Esophagus (tissue), 2 donors: ENCODE data around the gene MCCD1. TPM values are rescaled to one million over a fixed set of nuclear protein-coding genes. Genes with fewer than 3 reads are reported as not detected.

Experiments used
- H3K27ac ChIP-seq, 2 donors: one replicate each; pipeline ENCODE4 v1.5.1; 2013; ENCODE audit warnings: low read depth in 2 of 2, mild to moderate bottlenecking in 2 of 2, inconsistent platforms in 1 of 2, low read length in 1 of 2, moderate library complexity in 1 of 2
- H3K27me3 ChIP-seq, 2 donors: one replicate each; pipeline ENCODE4 v1.6.1; 2013; ENCODE audit warnings: low read length in 2 of 2, control low read depth in 1 of 2, mild to moderate bottlenecking in 1 of 2; ENCODE audit not compliant: insufficient read depth in 2 of 2, control insufficient read depth in 1 of 2
- H3K36me3 ChIP-seq, 2 donors: one replicate each; pipeline ENCODE4 v1.6.1; 2013; ENCODE audit warnings: low read length in 1 of 2; ENCODE audit not compliant: control insufficient read depth in 2 of 2, insufficient read depth in 2 of 2
- H3K4me1 ChIP-seq, 2 donors: one replicate each; pipeline ENCODE4 v1.6.1; 2013; ENCODE audit warnings: low read length in 1 of 2; ENCODE audit not compliant: control insufficient read depth in 2 of 2, insufficient read depth in 2 of 2
- H3K4me3 ChIP-seq, 2 donors: one replicate each; pipeline ENCODE4 v1.5.1; 2013; ENCODE audit warnings: low read length in 2 of 2, mild to moderate bottlenecking in 2 of 2, low read depth in 1 of 2, moderate library complexity in 1 of 2
- H3K9me3 ChIP-seq, 2 donors: one replicate each; pipeline ENCODE4 v1.6.1; 2013; ENCODE audit warnings: mild to moderate bottlenecking in 2 of 2, low read depth in 1 of 2, low read length in 1 of 2, moderate library complexity in 1 of 2; ENCODE audit not compliant: control insufficient read depth in 2 of 2, insufficient read depth in 1 of 2
- WGBS, 2 donors: extraction: QIAGEN DNeasy Blood & Tissue Kit; methylation state at CpG; one replicate each; pipeline ENCODE4 v1.1.7; 2013; 5-methylcytosine and 5-hydroxymethylcytosine counted together
- polyA plus RNA-seq, 2 donors: library from polyadenylated mRNA; stranded (reverse); fragments of 200-250 nt; gene quantifications; one replicate each; pipeline ENCODE4 v1.2.3, GENCODE V29; 2013
- donor health status: healthy with polysubstance abuse.
- donor health status: Bipolar disorder and iron deficiency.

Gene MCCD1
- polyA plus RNA-seq, 2 donors, result not detected

DNA sequence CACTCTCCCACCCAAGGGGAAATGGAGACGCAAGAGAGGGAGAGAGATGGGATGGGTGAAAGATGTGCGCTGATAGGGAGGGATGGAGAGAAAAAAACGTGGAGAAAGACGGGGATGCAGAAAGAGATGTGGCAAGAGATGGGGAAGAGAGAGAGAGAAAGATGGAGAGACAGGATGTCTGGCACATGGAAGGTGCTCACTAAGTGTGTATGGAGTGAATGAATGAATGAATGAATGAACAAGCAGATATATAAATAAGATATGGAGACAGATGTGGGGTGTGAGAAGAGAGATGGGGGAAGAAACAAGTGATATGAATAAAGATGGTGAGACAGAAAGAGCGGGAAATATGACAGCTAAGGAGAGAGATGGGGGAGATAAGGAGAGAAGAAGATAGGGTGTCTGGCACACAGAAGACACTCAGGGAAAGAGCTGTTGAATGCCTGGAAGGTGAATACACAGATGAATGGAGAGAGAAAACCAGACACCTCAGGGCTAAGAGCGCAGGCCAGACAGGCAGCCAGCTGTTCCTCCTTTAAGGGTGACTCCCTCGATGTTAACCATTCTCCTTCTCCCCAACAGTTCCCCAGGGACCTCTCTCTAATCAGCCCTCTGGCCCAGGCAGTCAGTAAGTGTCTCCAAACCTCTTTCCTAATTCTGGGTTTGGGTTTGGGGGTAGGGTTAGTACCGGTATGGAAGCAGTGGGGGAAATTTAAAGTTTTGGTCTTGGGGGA, 47.4 kb downstream of the MCCD1 start:
- Histone ChIP-seq H3K4me3 (peak overlapping the region; percentile 21 to 35), H3K36me3 (no peaks in the 10 kb centered on the region), H3K4me1 (peaks cover 0 to 2% of the 10 kb centered on the region in 2 donors), H3K9me3 (no peaks in the 10 kb centered on the region), H3K27ac (peak overlapping the region; percentile 13 to 52), H3K27me3 (no peaks in the 10 kb centered on the region)
- 70 to 75% methylated on average over 8 of the region's 8 CpGs for WGBS, 2 donors

DNA sequence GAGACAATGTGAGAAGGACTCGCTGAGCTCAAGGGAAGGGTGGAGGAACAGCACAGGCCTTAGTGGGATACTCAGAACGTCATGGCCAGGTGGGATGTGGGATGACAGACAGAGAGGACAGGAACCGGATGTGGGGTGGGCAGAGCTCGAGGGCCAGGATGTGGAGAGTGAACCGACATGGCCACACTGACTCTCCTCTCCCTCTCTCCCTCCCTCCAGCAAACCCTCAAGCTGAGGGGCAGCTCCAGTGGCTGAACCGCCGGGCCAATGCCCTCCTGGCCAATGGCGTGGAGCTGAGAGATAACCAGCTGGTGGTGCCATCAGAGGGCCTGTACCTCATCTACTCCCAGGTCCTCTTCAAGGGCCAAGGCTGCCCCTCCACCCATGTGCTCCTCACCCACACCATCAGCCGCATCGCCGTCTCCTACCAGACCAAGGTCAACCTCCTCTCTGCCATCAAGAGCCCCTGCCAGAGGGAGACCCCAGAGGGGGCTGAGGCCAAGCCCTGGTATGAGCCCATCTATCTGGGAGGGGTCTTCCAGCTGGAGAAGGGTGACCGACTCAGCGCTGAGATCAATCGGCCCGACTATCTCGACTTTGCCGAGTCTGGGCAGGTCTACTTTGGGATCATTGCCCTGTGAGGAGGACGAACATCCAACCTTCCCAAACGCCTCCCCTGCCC, 48.3 kb downstream of the MCCD1 start:
- WGBS, 2 donors, result 73 to 79% methylated on average over 19 of the region's 19 CpGs
- Histone ChIP-seq H3K27me3 (no peaks in the 10 kb centered on the region), H3K4me3 (peak overlapping the region in 1 of 2 donors; percentile 10), H3K4me1 (peaks cover 0 to 6% of the 10 kb centered on the region in 2 donors), H3K27ac (peak overlapping the region in 1 of 2 donors; percentile 19), H3K9me3 (no peaks in the 10 kb centered on the region), H3K36me3 (no peaks in the 10 kb centered on the region)

- Histone ChIP-seq H3K36me3 (no peaks in the 10 kb centered on the region), H3K27me3 (no peaks in the 10 kb centered on the region), H3K4me1 (peaks cover 0 to 6% of the 10 kb centered on the region in 2 donors), H3K4me3 (no peak overlapping the region), H3K9me3 (no peaks in the 10 kb centered on the region), H3K27ac (no peak overlapping the region)
- 83 to 85% methylated on average over 3 of the region's 3 CpGs for whole genome bisulfite sequencing, 2 donors
Measured at GRCh38 chr6:31577579-31577966, 48.8 kb downstream of the MCCD1 start.

- Histone ChIP-seq H3K27ac (no peak overlapping the region), H3K4me1 (peaks cover 0 to 6% of the 10 kb centered on the region in 2 donors), H3K4me3 (no peak overlapping the region), H3K36me3 (no peaks in the 10 kb centered on the region), H3K9me3 (no peaks in the 10 kb centered on the region), H3K27me3 (no peaks in the 10 kb centered on the region)
- 66 to 71% methylated on average over 12 of the region's 12 CpGs for WGBS, 2 donors
Measured at GRCh38 chr6:31578184-31579118, 49.7 kb downstream of the MCCD1 start.

- Histone ChIP-seq H3K27ac (no peak overlapping the region), H3K36me3 (no peaks in the 10 kb centered on the region), H3K4me3 (no peak overlapping the region), H3K27me3 (no peaks in the 10 kb centered on the region), H3K4me1 (peaks cover 0 to 6% of the 10 kb centered on the region in 2 donors), H3K9me3 (no peaks in the 10 kb centered on the region)
- WGBS, 2 donors, result 83 to 85% methylated on average over 3 of the region's 3 CpGs
Measured at GRCh38 chr6:31579119-31579505, 50.4 kb downstream of the MCCD1 start.

Other genes with a start within 250 kb of the MCCD1 start
- gene HLA-B, start 171.8 kb upstream of the MCCD1 start, polyA plus RNA-seq, result 100 to 1,000 TPM; 168 to 351 TPM
- gene MICA, start 125.4 kb upstream of the MCCD1 start, polyA plus RNA-seq, result 1 to 10 TPM; 8.8 to 9.9 TPM
- under 1 TPM; 0.29 to 0.77 TPM for gene MICB, start 30.8 kb upstream of the MCCD1 start, polyA plus RNA-seq
- 100 to 1,000 TPM; 181 to 321 TPM for gene DDX39B, start 13.0 kb downstream of the MCCD1 start, polyA plus RNA-seq
- under 1 TPM; 0.32 to 0.49 TPM for gene ATP6V1G2, start 17.6 kb downstream of the MCCD1 start, polyA plus RNA-seq
- 10 to 100 TPM; 16.1 to 20.2 TPM for gene NFKBIL1, start 18.6 kb downstream of the MCCD1 start, polyA plus RNA-seq
- gene LTA, start 43.3 kb downstream of the MCCD1 start, polyA plus RNA-seq, result under 1 TPM; 0.10 to 0.14 TPM
- gene TNF, start 46.6 kb downstream of the MCCD1 start, polyA plus RNA-seq, result 1 to 10 TPM in 1 of 2 donors, under 1 TPM in 1; 0.71 to 2.4 TPM
- 1 to 10 TPM; 1.8 to 3.0 TPM for gene LTB, start 53.5 kb downstream of the MCCD1 start, polyA plus RNA-seq
- 1 to 10 TPM; 2.8 to 6.9 TPM for gene LST1, start 57.3 kb downstream of the MCCD1 start, polyA plus RNA-seq
- under 1 TPM in 1 of 2 donors, not detected in 1; 0.07 TPM for gene NCR3, start 64.0 kb downstream of the MCCD1 start, polyA plus RNA-seq
- 10 to 100 TPM in 1 of 2 donors, 1 to 10 TPM in 1; 8.0 to 12.6 TPM for gene AIF1, start 86.3 kb downstream of the MCCD1 start, polyA plus RNA-seq
- gene PRRC2A, start 91.8 kb downstream of the MCCD1 start, polyA plus RNA-seq, result 100 to 1,000 TPM in 1 of 2 donors, 10 to 100 TPM in 1; 76.6 to 110 TPM
- gene BAG6, start 123.7 kb downstream of the MCCD1 start, polyA plus RNA-seq, result 100 to 1,000 TPM; 158 to 259 TPM
- gene APOM, start 126.9 kb downstream of the MCCD1 start, polyA plus RNA-seq, result 1 to 10 TPM; 4.3 to 6.0 TPM
- 10 to 100 TPM; 20.6 to 21.1 TPM for gene C6orf47, start 131.8 kb downstream of the MCCD1 start, polyA plus RNA-seq
- 10 to 100 TPM; 10.2 to 10.4 TPM for gene GPANK1, start 136.0 kb downstream of the MCCD1 start, polyA plus RNA-seq
- gene CSNK2B, start 137.1 kb downstream of the MCCD1 start, polyA plus RNA-seq, result 100 to 1,000 TPM; 140 to 187 TPM
- 1 to 10 TPM; 5.3 to 7.4 TPM for gene LY6G5B, start 141.0 kb downstream of the MCCD1 start, polyA plus RNA-seq
- gene LY6G5C, start 152.1 kb downstream of the MCCD1 start, polyA plus RNA-seq, result 1 to 10 TPM in 1 of 2 donors, under 1 TPM in 1; 0.76 to 1.1 TPM
- 10 to 100 TPM; 30.0 to 40.1 TPM for gene ABHD16A, start 174.4 kb downstream of the MCCD1 start, polyA plus RNA-seq
- not detected for gene LY6G6F, start 177.9 kb downstream of the MCCD1 start, polyA plus RNA-seq
- 1 to 10 TPM in 1 of 2 donors, under 1 TPM in 1; 0.67 to 1.3 TPM for gene LY6G6D, start 186.4 kb downstream of the MCCD1 start, polyA plus RNA-seq
- gene LY6G6C, start 192.8 kb downstream of the MCCD1 start, polyA plus RNA-seq, result 10 to 100 TPM; 17.2 to 21.9 TPM
- gene MPIG6B, start 194.4 kb downstream of the MCCD1 start, polyA plus RNA-seq, result under 1 TPM; 0.49 to 0.88 TPM
- gene DDAH2, start 200.3 kb downstream of the MCCD1 start, polyA plus RNA-seq, result 10 to 100 TPM; 46.5 to 73.3 TPM
- gene CLIC1, start 207.6 kb downstream of the MCCD1 start, polyA plus RNA-seq, result 100 to 1,000 TPM; 258 to 412 TPM
- gene MSH5, start 211.0 kb downstream of the MCCD1 start, polyA plus RNA-seq, result 10 to 100 TPM in 1 of 2 donors, 1 to 10 TPM in 1; 6.3 to 15.8 TPM
- 1 to 10 TPM; 2.3 to 7.6 TPM for gene SAPCD1, start 233.7 kb downstream of the MCCD1 start, polyA plus RNA-seq
- gene VWA7, start 248.4 kb downstream of the MCCD1 start, polyA plus RNA-seq, result 1 to 10 TPM in 1 of 2 donors, under 1 TPM in 1; 0.33 to 1.3 TPM